Activated T-cell treated with anti-CD3 and anti-CD28 coated beads for 1 hour (primary cell): ENCODE results near the gene ARL16.

Experiments used
- DNase-seq: peaks from one replicate; pipeline ENCODE4 v3.0.0-alpha.2; 2020; ENCODE audit warnings: low read depth

The ARL16 gene, protein sequence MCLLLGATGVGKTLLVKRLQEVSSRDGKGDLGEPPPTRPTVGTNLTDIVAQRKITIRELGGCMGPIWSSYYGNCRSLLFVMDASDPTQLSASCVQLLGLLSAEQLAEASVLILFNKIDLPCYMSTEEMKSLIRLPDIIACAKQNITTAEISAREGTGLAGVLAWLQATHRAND

DNA sequence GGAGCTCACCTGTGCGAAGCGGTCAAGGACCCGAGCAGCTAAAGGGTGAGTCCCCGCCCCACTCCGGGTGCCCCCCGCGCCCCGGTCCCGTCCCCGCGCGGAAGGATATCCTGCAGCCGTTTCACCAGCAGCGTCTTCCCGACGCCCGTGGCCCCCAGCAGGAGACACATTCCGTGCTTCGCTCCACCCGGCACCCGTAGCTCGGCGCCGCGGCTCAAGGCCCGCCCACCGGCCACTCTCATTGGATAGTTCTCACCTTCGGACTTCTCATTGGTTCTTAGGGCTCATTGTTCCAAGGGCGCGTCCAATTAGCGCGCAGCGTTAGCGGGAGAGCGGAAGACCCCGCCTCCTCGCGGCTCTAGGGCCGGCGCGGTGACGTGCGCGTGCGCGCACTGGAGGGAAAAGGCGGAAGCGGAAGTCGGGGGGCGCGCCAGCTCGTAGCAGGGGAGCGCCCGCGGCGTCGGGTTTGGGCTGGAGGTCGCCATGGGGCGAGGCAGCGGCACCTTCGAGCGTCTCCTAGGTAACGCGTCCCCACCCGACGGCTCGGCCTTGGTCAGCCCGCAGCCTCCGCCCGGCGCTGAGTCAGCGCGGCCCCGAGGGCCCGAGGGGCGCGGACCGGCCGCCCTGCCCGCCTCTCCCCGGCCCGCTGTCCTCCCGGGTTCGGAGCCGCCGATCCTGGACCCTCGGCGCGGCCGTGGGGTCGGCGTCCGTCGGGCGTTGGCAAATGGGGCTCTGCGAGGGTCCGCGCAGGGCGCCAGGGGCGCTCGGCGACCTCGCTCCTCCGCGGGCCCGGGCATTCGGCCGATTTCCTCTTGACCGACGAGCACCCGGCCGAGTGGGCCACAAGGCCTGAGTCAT, at the start of gene ARL16, which contains the start of gene HGS:
ARL16 (minus strand) TSS at position 214 of the 858 bp plus-strand sequence; CDS start at position 170, 44 bp downstream.
HGS (plus strand) TSS at position 428 of the 858 bp plus-strand sequence; CDS start at position 484, 56 bp downstream.
- DNase-seq = peak; percentile 96

DNA sequence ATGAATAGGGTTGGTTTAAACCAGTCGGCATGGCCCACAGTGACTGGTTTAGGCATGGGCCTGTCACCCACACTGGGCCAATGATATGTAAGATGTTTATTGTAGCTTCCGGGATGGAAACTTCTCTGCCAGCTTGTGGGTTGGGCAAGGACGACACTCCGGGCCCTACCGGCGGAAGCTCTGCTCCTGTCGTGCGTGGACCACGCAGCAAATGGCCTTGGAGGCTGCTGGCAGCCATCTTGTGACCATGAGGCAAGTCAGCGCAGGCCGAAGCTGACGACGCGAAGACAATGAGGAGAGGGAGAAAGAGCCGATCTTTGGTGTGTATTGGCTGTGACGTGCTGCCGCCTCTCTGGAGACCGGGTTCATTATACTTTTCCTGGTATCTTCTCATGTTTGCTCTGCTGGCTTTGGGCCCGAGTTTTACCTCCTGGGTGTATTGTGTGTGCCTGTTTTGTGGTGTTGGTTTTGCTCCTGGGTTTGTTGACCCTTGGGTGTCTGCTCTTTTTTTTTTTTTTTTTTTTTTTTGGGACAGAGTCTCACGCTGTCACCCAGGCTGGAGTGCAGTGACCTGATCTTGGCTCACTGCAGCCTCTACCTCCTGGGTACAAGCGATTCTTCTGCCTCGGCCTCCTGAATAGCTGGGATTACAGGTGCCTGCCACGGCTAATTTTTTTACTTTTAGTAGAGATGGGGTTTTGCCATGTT, 43.9 kb upstream of the ARL16 start:
- no peak for DNase-seq

DNA sequence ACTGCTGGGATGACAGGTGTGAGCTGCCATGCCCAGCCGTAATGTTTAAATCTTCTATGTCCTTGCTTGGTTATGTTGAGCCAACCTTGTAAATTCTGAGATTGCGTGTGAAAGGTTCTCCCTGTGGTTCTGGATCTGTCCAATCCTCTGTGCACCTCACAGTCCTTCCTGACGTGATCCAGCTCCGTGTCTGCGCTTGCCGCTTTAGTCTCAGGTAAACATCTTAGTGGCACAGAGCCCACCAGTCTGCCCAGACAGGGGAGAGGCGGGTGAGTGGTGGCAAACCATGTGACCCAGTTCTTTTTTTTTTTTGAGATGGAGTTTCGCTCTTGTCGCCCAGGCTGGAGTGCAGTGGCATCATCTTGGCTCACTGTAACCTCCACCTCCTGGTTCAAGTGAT, 42.4 kb upstream of the ARL16 start:
- DNase-seq = no peak

DNA sequence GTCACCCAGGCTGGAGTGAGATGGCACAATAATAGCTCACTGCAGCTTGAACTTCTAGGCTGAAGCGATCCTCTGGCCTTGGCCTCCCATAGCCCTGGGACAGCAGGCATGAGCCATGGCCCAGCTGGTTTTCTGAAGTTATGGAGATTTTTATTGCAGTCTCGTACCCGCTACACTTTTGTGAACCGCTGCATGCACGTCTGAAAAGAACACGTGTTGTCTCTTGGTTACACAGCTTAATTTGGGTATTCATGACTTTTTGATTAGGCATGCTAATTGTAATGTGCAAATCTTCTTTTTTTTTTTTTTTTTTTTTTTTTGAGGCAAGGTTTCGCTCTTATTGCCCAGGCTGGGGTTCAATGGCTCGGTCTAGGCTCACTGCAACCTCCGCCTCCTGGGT, 41.8 kb upstream of the ARL16 start:
- DNase-seq = no peak

DNA sequence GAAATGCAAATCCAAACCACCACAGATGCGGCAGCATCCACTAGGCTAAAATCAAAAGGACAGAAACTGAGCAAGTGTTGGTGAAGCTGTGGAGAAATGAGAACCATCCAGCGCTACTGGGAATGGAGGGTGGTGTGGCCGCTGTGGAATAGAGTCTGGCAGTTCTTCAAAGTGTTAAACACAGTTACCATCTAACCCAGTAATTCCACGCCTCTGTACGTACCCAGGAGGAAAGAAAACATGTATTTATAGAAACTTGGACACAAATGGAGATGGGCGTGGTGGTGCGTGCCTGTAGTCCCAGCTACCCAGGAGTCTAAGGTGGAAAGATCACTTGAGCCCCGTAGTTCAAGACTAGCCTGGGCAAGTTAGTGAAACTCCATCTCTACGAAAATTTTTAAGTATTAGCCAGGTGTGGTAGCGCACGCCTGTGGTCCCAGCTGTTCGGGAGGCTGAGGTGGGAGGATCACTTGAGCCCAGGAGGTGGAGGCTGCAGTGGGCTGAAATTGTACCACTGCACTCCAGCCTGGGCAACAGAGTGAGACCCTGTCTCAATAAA, 40.1 kb upstream of the ARL16 start:
- no peak for DNase-seq

DNA sequence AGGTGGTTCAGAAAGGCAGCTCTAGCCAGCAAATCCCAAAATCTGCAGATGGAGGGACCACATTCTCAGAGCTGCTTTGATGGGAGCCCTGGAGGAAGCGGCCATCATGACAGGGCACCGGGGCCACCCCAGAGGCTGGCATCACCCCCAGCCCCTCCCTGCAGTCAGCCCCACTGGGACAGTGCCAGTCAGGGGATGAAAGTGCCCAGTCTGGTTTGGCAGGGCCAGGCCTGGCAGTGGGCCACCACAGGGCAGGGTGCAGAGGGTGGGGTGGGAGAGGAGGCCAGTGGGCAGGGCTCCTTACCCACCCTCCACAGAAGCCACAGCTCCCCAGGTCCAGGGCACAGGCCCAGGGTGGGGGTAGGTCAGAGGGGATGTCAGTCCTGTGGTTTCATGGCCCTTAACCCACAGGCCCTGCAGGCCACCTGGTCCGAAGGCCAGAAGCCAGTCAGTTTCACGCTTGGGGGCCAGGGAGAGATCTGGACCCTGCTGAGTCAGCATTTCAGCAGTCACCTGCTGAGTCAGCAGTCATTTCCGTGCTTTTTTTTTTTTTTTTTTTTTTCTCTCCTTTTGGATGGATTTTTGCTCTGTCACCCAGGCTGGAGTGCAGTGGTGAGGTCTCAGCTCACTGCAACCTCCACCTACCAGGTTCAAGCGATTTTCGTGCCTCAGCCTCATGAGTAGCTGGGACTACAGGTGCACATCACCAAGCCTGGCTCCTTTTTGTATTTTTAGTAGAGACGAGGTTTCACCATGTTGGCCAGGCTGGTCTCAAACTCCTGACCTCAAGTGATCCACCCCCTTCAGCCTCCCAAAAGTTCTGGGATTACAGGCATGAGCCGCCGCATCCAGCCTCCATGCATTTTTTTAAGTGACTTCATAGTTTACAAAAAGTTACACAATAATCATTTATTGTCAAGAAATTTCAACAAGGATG, 38.9 kb upstream of the ARL16 start:
- DNase-seq = no peak

DNA sequence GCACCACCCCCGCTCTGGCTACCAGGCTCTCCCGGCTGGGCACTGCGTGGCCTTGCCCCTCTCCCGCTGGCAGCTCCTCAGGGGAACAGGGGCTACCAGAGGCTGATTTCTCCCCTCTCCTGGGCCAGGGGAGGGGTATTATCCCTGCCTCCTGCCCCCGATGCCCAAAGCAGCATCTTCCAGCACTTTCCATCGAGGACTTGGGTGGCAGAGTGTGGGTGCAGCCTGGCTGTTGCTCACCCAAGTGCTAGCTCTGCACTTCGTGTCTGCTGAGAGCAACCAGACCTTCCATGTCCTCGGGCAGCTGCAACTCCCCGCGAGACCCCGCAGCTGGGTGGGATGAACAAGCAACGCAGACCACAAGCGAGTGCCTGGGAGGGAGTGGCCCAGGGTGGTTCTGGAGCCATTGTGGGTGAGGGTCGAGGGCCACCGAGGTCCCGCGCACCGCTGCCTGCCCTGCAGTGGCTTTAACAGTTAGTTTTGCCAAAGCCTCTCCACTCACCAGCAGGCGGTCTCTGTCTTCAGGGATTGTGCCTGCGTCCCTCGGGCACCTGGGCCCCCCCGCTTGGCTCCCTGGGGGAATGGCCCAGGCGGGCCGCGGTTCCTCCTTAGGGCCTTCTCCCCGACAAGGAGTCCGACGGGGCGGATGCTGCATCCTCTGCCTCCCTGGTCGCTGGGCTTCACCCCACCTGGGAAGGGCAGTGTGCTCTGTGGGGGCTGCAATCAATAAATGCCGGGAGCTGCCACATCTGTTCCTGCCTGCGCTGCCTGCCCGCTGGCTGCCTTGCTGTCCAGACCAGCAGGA, 36.9 kb upstream of the ARL16 start:
- DNase-seq = no peak

DNA sequence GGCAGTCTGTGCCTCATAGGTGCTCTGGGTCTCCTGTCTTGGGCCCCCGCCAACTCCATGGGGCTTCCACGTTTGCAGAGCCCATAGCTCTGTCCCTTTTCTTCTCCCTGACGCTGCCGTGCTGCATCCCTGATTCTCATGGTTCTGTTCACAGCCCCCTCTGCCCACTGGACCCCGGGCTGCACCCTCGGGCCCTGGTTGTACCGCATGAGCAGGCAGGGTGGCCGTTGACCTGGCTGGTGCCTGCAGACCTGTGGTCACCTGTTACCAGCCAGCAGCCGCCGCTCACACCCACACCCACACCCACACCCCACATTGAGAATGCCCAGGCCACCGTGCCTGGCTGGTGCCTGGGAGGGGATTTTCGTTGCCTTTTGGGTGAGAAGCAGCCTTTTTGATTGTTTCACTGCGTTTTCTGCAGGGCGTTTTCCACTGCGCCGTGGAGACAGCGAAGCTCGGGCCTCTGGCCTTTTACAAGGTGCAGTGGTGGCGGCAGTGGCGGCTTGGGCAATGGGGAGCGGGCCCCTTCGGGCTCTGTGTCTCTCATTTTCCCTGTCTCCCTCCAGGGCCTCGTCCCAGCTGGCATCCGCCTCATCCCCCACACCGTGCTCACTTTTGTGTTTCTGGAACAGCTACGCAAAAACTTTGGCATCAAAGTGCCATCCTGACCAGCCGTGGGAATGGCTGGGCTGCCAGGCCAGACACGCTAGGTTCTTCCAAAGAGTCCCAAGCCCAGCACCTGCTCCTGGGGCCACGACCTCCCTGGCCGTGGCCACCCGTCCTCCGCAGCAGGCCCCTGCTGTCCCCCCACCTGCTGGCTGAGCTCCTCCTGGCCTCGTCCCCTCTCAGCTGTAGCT, 36.0 kb upstream of the ARL16 start:
- no peak for DNase-seq

DNA sequence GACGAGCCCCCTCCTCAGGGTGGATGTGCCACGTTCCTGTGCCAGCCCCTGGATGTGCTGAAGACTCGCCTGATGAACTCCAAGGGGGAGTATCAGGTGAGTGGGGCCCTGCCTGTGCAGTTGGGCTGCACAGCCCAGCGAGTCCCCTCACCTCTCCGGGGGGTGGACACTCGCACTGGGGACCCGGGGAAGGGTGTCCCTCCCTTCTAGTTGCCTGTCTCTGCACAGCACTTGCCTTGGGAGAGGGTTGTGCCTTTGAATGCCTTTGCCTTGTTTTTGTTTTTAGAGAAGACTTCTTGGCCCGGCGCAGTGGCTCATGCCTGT, 34.1 kb upstream of the ARL16 start:
- no peak for DNase-seq

DNA sequence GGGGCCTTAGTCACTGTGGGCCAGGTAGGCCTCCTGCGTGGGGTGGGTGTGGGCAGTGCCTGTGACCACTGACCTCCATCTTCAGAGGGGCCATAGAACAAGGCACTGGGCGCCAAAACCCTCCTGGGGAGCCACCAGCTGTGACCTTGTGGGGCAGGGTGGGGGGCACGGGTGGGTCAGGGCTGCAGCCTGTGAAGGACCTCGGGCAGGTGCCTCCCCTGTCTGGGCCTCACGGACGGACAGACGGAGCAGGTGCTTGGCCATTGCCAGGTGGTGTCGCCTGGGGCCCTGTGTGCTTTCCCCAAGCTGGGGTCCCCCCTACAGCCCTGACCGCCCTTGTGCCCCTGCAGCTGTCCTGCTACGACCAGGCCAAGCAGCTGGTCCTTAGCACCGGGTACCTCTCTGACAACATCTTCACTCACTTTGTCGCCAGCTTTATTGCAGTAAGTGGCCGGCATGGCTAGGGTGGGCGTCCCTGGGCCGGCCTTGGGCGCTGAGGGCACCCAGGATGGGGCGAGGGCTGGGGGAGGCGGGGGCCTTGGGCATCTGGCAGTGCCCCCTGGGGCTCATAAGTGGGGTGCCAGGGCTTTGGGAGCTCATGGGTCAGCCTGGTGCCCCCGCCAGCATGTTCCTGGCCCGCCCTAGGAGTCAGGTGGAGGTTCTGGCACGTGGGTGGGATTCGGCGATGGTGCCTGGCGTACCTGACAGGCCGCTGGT, 33.6 kb upstream of the ARL16 start:
- DNase-seq = no peak

DNA sequence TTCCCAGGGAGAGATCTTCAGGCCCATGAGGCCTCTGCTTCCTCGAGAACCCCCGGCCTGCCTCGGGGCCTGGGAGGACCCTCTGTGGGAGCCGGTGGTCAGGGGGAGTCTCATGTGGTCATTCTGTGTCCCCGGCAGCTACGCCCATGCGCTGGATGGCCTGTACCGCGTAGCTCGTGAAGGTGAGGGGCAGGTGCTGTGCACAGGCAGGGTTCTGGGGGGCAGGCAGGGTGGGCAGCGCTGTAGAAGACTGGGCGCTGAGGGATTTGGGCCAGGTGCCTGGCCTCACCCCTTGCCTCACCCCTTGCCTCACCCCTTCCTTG, 33.0 kb upstream of the ARL16 start:
- no peak for DNase-seq

DNA sequence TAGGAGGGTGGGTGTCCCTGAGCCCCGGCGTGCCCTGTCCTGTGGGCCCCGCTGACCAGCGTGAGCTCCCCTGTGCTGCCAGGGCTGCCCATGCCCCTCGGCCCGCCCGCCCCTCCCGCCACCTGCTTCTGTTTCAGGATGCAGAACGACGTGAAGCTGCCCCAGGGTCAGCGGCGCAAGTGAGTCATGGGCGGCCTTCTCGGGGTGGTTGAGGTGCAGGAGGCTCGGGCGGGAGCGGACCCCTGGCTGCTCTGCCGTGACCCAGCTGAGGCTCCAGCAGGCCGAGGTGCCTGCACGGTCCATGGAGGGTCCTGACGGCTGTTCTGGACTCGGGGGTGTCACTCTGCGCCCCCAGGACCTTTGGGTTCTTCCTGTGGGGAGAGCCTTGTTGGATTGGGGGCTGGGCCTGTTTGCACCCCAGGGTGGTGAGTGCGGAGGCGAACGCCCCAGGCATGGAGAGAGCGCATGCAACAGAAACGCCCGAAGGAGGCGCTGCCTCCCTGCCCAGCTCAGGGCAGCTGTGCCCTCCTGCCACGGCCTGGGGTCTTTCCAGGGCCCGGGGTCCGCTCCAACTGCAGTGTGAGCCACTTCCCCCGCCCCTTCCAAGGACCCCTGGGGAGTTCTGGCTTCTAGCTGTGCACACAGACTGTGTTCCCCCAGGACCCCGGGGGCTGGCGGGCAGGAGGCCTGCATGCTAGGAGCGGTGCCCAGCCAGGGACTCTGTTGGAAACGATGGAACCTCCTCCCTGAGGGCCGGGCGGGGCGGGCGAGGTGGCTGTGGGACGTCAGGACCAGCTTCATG, 32.5 kb upstream of the ARL16 start:
- no peak for DNase-seq

DNA sequence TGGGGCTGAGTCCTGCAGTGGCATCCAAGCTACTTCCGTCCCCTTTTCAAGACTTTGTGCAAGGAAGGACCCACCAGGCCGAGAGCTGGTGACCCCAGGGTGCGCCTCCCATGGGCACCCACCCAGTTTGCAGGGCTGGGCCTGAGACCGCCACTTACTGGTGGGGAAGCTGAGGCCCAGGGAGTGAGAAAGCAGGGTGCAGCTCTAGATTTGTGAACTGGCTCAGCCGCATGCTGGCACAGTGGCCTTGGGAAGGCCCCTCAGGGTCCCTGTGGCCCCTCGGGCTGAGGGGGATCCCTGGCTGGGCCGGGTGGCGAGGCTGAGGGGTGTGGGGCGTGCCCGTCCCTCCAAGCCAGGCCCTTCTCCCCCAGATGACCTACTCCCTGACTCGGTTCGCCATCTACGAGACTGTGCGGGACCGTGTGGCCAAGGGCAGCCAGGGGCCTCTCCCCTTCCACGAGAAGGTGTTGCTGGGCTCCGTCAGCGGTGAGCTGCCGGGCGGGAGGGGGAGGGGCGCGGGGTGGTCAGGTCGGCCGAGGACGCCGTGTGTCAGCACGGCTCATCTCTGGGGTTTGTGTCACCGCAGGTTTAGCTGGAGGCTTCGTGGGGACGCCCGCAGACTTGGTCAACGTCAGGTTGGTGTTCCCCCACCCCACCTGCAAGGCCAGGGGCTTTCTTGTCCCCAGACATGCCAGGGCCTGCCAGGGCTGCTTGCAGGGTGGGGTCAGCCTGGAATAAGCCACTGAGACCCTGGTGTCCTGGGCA, 31.7 kb upstream of the ARL16 start:
- DNase-seq = no peak

DNA sequence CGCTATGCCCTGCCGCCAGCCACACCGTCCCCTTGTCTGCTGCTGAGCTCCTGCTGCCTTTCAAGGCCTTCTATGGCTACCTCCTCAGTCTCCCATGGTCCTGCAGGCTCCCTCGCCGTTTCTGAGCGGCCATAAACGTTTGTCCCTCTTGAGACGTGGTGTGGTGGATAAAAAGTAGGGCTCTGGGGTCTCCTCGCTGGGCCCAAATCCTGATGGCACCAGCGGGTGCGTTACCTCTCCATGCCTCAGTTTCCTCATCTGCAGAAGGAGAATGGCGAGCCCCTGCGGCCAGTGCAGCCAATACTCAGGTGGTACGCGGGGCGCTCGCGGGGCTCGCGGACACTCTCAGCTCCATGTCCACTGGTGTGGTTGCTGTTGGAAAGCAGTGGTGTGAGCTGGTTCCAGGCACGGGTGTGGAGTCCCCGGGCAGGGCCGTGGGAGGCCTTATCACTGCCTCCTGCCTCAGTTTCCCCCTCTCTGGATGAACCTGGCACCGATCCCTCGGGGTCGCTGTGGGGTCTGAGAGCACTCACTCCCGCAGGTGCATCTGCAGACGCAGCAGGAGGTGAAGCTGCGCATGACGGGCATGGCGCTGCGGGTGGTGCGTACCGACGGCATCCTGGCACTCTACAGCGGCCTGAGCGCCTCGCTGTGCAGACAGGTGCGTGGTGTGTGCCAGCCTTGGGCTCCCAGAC, 31.0 kb upstream of the ARL16 start:
- DNase-seq = no peak

DNA sequence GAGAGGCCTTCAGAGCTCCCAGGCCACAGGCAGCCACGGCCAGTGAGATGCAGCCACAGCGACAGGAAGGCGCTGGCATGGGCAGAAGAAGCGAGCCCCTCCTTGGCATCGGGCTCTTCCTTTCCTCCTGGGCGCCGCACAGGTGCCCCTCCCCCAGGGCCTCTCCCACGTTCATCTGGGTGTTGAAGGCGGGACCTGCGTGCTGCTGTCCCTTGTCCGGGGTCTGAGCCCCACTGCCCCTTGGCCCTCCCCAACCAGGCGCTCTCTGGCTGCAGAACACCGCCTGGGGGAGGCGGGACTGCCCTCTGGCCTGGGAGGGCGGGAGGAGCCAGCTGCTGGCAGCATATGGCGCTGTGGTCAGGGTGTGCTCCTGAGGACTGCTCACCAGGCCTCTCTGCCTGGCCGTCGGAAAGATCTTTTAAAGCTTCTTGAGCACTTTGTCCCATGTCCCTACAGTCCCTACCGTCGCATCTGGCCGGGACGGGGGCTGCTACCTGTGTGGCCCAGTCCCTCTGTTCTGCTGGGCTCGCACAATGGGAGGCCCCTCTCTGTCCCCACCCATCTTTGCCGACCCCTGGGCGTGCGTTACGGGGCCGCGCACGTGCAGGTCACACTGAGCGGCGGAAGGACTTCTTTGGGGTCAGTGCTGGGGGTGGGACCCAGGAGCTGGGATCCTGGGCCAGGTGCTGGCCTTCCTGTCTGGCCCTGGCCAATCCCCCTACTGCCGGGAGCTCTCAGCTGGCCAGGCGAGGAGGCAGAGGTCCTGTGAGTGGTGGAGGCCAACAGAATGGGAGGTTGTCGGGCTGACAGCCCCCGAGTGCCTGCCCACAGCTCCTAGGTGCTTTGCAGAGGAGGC, 30.2 kb upstream of the ARL16 start:
- no peak for DNase-seq

DNA sequence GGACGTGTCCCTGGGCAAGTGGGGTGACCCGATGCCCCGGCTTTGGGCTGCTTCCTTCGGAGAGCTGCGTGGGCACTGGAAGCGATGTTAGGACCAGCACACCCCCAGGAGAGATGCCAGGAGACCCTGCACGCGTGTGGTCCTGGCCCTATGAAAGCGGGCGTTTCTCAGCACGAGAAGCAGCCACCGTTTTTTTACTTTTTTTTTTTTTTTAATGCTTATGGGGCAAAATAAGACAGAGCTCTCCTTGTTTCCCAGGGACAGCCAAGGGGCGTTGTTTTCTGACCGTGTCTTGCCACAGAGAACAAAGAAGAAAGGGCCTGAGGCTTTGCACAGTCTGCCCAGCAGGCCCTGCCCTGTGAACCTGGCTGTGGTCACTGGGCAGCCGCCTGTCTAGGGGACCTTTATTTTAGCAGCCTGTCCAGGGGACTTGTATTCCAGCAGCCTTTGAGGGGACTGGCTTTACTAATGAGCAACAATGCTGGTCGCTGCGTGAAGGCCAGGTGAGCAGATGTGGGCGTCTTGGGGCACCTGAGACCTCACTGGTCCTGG, 29.5 kb upstream of the ARL16 start:
- DNase-seq = no peak
